Hepatocyte (in vitro differentiated cells): ENCODE results near the gene NFKBIA. TPM values are rescaled to one million over a fixed set of nuclear protein-coding genes. Genes with fewer than 3 reads are reported as not detected.
A peak's percentile ranks its signal among the peaks of the same experiment; 100 is the strongest.
"Not testable (repeated sequence)": the region's sequence is repeated elsewhere in the genome, so short reads cannot be mapped to it uniquely, and the experiment has no call there.

Experiments
- DNase-seq: peaks from one replicate; pipeline ENCODE4 v3.0.0-alpha.2; 2016; ENCODE audit warnings: low spot score
- H2AFZ ChIP-seq: fragments of 200-600 bp; sonication (generic); 2 replicates; pipeline ENCODE4 v1.6.0; 2016; ENCODE audit warnings: antibody characterized with exemption, mild to moderate bottlenecking
- H3K27ac ChIP-seq: fragments of 200-600 bp; sonication (generic); 2 replicates; pipeline ENCODE4 v1.5.1; 2016; ENCODE audit warnings: mild to moderate bottlenecking
- H3K27me3 ChIP-seq: fragments of 200-600 bp; sonication (generic); 2 replicates; pipeline ENCODE4 v1.6.1; 2016
- H3K36me3 ChIP-seq: fragments of 200-600 bp; sonication (generic); replicated peaks from 2 replicates; pipeline ENCODE4 v1.5.1; 2016; ENCODE audit warnings: low read depth; ENCODE audit not compliant: insufficient read depth
- H3K4me1 ChIP-seq: fragments of 200-600 bp; sonication (generic); 2 replicates; pipeline ENCODE4 v1.5.1; 2016; ENCODE audit warnings: mild to moderate bottlenecking, moderate library complexity; ENCODE audit not compliant: insufficient read depth
- H3K4me2 ChIP-seq: fragments of 200-600 bp; sonication (generic); 2 replicates; pipeline ENCODE4 v1.6.0; 2016
- H3K4me3 ChIP-seq: fragments of 200-600 bp; sonication (generic); 2 replicates; pipeline ENCODE4 v1.5.1; 2016; ENCODE audit warnings: mild to moderate bottlenecking
- H3K79me2 ChIP-seq: fragments of 200-600 bp; sonication (generic); 2 replicates; pipeline ENCODE4 v1.6.0; 2017; ENCODE audit warnings: mild to moderate bottlenecking
- H3K9me2 ChIP-seq: fragments of 200-600 bp; sonication (generic); replicated peaks from 2 replicates; pipeline ENCODE4 v1.6.0; 2017; ENCODE audit warnings: mild to moderate bottlenecking; ENCODE audit not compliant: insufficient read depth
- H3K9me3 ChIP-seq: fragments of 200-600 bp; sonication (generic); 2 replicates; pipeline ENCODE4 v1.5.1; 2016; ENCODE audit warnings: low read depth, mild to moderate bottlenecking
- H4K20me1 ChIP-seq: fragments of 200-600 bp; sonication (generic); 2 replicates; pipeline ENCODE4 v1.6.0; 2016; ENCODE audit warnings: mild to moderate bottlenecking; ENCODE audit not compliant: insufficient read depth, poor library complexity, severe bottlenecking
- EZH2 ChIP-seq: fragments of 200-600 bp; sonication (generic); IDR thresholded peaks from 2 replicates; pipeline ENCODE4 v1.6.1; 2016; ENCODE audit warnings: antibody characterized with exemption, mild to moderate bottlenecking, borderline replicate concordance
- EZH2phosphoT487 ChIP-seq: fragments of 200-600 bp; sonication (generic); IDR thresholded peaks from one replicate; pipeline ENCODE4 v1.6.1; 2018; ENCODE audit warnings: antibody characterized with exemption, mild to moderate bottlenecking, low read depth, moderate library complexity; ENCODE audit not compliant: unreplicated experiment, severe bottlenecking
- WGBS: methylation state at CpG from one replicate; pipeline ENCODE4 v1.1.6; 2016; ENCODE audit warnings: low lambda C conversion rate; ENCODE audit errors: missing lambda C conversion rate; 5-methylcytosine and 5-hydroxymethylcytosine counted together
- polyA plus RNA-seq: library from polyadenylated mRNA; unstranded; fragments of >200 nt; fragmentation: Nextera tagmentation; extraction: Ambion mirVana; gene quantifications from 2 replicates; pipeline ENCODE4 v1.2.1, GENCODE V29; 2016
- total RNA-seq: library from RNA; depleted of rRNA; stranded (reverse); fragments of >200 nt; gene quantifications from 2 replicates; pipeline ENCODE4 v1.2.3, GENCODE V29; 2014
- TF ChIP-seq, protein P1 (sequence below): fragments of 200-600 bp; sonication (generic); IDR thresholded peaks from 2 replicates; pipeline ENCODE4 v1.5.1; 2016; ENCODE audit warnings: antibody characterized with exemption, mild to moderate bottlenecking; ENCODE audit not compliant: poor library complexity

The NFKBIA gene
- total and polyA plus RNA-seq, 2 experiments from 2014 or later: 252 to 345 TPM

GRCh38 chr14:35378425-35379233, 25.9 kb downstream of the NFKBIA start:
- no peak overlapping the region for H3K4me3 ChIP-seq
- H2AFZ ChIP-seq: no peak overlapping the region
- no peaks in the 10 kb centered on the region for H3K4me1 ChIP-seq
- H3K79me2 ChIP-seq: no peaks in the 10 kb centered on the region
- TF ChIP-seq, protein P1, sequence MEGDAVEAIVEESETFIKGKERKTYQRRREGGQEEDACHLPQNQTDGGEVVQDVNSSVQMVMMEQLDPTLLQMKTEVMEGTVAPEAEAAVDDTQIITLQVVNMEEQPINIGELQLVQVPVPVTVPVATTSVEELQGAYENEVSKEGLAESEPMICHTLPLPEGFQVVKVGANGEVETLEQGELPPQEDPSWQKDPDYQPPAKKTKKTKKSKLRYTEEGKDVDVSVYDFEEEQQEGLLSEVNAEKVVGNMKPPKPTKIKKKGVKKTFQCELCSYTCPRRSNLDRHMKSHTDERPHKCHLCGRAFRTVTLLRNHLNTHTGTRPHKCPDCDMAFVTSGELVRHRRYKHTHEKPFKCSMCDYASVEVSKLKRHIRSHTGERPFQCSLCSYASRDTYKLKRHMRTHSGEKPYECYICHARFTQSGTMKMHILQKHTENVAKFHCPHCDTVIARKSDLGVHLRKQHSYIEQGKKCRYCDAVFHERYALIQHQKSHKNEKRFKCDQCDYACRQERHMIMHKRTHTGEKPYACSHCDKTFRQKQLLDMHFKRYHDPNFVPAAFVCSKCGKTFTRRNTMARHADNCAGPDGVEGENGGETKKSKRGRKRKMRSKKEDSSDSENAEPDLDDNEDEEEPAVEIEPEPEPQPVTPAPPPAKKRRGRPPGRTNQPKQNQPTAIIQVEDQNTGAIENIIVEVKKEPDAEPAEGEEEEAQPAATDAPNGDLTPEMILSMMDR: no peak
- TF ChIP-seq EZH2: no peak
- TF ChIP-seq EZH2phosphoT487: no peak
- H3K27me3 ChIP-seq: no peaks in the 10 kb centered on the region
- no peaks in the 10 kb centered on the region for H4K20me1 ChIP-seq
- H3K36me3 ChIP-seq: no peaks in the 10 kb centered on the region
- H3K4me2 ChIP-seq: no peak overlapping the region
- no peaks in the 10 kb centered on the region for H3K9me2 ChIP-seq
- no peak for DNase-seq
- WGBS: 85% methylated on average over 9 of the region's 9 CpGs
- no peak overlapping the region for H3K27ac ChIP-seq
- H3K9me3 ChIP-seq: no peaks in the 10 kb centered on the region

DNA sequence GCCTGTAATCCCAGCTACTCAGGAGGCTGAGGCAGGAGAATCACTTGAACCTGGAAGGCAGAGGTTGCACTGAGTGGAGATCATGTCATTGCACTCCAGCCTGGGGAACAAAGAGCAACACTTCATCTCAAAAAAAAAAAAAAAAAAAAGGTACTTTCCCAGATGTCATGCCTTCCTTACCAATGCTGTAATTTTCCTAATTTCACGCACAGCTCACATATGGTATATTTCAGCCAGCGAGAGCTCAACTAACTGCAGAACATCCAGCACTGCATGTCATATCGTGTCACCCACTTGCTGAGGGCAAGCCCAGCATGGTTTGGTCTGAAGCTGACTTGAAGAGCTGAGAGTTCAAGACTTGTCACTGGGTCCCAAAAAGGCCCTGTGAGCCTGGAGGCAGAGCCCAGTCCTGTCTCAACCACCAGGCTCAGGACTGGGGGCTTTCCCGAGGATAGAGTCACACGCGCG, 29.0 kb downstream of the NFKBIA start:
- TF ChIP-seq EZH2: no peak
- TF ChIP-seq EZH2phosphoT487: no peak
- TF ChIP-seq, protein P1: no peak
- WGBS: 88% methylated on average over 7 of the region's 7 CpGs
- H3K27ac ChIP-seq: no peak overlapping the region
- H3K79me2 ChIP-seq: no peaks in the 10 kb centered on the region
- no peak overlapping the region for H3K4me2 ChIP-seq
- no peak overlapping the region for H2AFZ ChIP-seq
- H4K20me1 ChIP-seq: no peaks in the 10 kb centered on the region
- H3K4me1 ChIP-seq: no peaks in the 10 kb centered on the region
- H3K27me3 ChIP-seq: no peaks in the 10 kb centered on the region
- H3K9me3 ChIP-seq: no peaks in the 10 kb centered on the region
- DNase-seq: no peak
- no peaks in the 10 kb centered on the region for H3K36me3 ChIP-seq
- H3K4me3 ChIP-seq: no peak overlapping the region
- no peaks in the 10 kb centered on the region for H3K9me2 ChIP-seq

GRCh38 chr14:35374263-35374712, 30.3 kb downstream of the NFKBIA start:
- no peaks in the 10 kb centered on the region for H3K9me3 ChIP-seq
- H3K79me2 ChIP-seq: no peaks in the 10 kb centered on the region
- no peaks in the 10 kb centered on the region for H3K4me1 ChIP-seq
- WGBS: 71% methylated on average over 7 of the region's 7 CpGs
- H3K4me2 ChIP-seq: no peak overlapping the region
- H4K20me1 ChIP-seq: no peaks in the 10 kb centered on the region
- TF ChIP-seq EZH2phosphoT487 (no peak), EZH2 (no peak)
- TF ChIP-seq, protein P1: no peak
- H2AFZ ChIP-seq: no peak overlapping the region
- no peaks in the 10 kb centered on the region for H3K36me3 ChIP-seq
- H3K27me3 ChIP-seq: no peaks in the 10 kb centered on the region
- H3K27ac ChIP-seq: peak overlapping the region; percentile 80
- H3K4me3 ChIP-seq: no peak overlapping the region
- peak; percentile 77 for DNase-seq
- H3K9me2 ChIP-seq: no peaks in the 10 kb centered on the region

- not testable (repeated sequence) for DNase-seq, H3K79me2 ChIP-seq, H3K4me3 ChIP-seq, H4K20me1 ChIP-seq, H3K4me2 ChIP-seq, H3K9me2 ChIP-seq, H3K4me1 ChIP-seq, H3K9me3 ChIP-seq, H3K27ac ChIP-seq, H3K36me3 ChIP-seq, H2AFZ ChIP-seq, H3K27me3 ChIP-seq
- 96% methylated on average over 8 of the region's 11 CpGs for WGBS
These were observed 31.3 kb downstream of the NFKBIA start for GRCh38 chr14:35373208-35373607.
